Esophagus muscularis mucosa (tissue), 4 donors: ENCODE measurements around the gene FMN2. TPM values are rescaled to one million over a fixed set of nuclear protein-coding genes. Genes with fewer than 3 reads are reported as not detected.

Experiments
- DNase-seq: peaks from one replicate; pipeline ENCODE4 v3.0.0-alpha.2; 2017; ENCODE audit errors: extremely low spot score
- H3K27ac ChIP-seq, 4 donors: fragments of 200-600 bp; sonication (generic); replicated peaks in 1 of 4; 1 replicate in 3 of 4; 2 replicates in 1 of 4; pipeline ENCODE4 v1.5.1; 2016 to 2019; ENCODE audit warnings: mild to moderate bottlenecking in 1 of 4
- H3K27me3 ChIP-seq, 4 donors: fragments of 200-600 bp; sonication (generic); one replicate each; pipeline versions ENCODE4 v1.5.1 to v1.6.0; 2016 to 2019
- H3K36me3 ChIP-seq, 4 donors: fragments of 200-600 bp; sonication (generic); one replicate each; pipeline ENCODE4 v1.5.1; 2016 to 2019
- H3K4me1 ChIP-seq, 4 donors: fragments of 200-600 bp; sonication (generic); one replicate each; pipeline ENCODE4 v1.5.1; 2016 to 2019
- H3K4me3 ChIP-seq, 4 donors: fragments of 200-600 bp; sonication (generic); 1 replicate in 2 of 4; 2 replicates in 2 of 4; pipeline ENCODE4 v1.5.1; 2016 to 2019; ENCODE audit warnings: mild to moderate bottlenecking in 4 of 4, moderate library complexity in 1 of 4
- H3K9me3 ChIP-seq, 4 donors: fragments of 200-600 bp; sonication (generic); 1 replicate in 3 of 4; 2 replicates in 1 of 4; pipeline ENCODE4 v1.5.1; 2016 to 2019
- EP300 ChIP-seq: sonication (generic); formaldehyde crosslinking; IDR thresholded peaks from one replicate; pipeline ENCODE4 v1.6.1; 2017; ENCODE audit warnings: antibody characterized with exemption
- POLR2A ChIP-seq: fragments of 450-650 bp; IDR thresholded peaks from one replicate; pipeline ENCODE4 v1.6.1; 2017; ENCODE audit warnings: antibody characterized with exemption, moderate library complexity, mild to moderate bottlenecking, low read depth
- POLR2AphosphoS5 ChIP-seq, 2 donors: sonication (generic); formaldehyde crosslinking; IDR thresholded peaks; one replicate each; pipeline ENCODE4 v1.6.1; 2017; ENCODE audit warnings: antibody characterized with exemption in 2 of 2
- WGBS: methylation state at CpG from one replicate; pipeline ENCODE4 v1.1.5; 2018; 5-methylcytosine and 5-hydroxymethylcytosine counted together
- intact Hi-C: fragments of 100-400 bp; cut with DNase I; formaldehyde crosslinking; loops from one replicate; pipeline ENCODE4 v1.15.1; 2023
- total RNA-seq, 4 donors: library from RNA; depleted of rRNA; stranded (reverse); fragments of >200 nt; gene quantifications; one replicate each; pipeline versions ENCODE4 v1.1.0 to v1.2.1, GENCODE V29; 2016
- TF ChIP-seq, protein P1 (sequence below), 3 experiments: fragments of 200-600 bp in 2 of 3; fragments of 450-650 bp in 1 of 3; sonication (generic) in 2 of 3; IDR thresholded peaks; one replicate each; pipeline ENCODE4 v1.5.1; 2017 to 2019; ENCODE audit warnings: antibody characterized with exemption in 3 of 3, mild to moderate bottlenecking in 2 of 3, moderate library complexity in 1 of 3

The FMN2 gene
- total RNA-seq, 4 donors from 2014 or later: 0.32 to 2.5 (median 1.4) TPM

DNA sequence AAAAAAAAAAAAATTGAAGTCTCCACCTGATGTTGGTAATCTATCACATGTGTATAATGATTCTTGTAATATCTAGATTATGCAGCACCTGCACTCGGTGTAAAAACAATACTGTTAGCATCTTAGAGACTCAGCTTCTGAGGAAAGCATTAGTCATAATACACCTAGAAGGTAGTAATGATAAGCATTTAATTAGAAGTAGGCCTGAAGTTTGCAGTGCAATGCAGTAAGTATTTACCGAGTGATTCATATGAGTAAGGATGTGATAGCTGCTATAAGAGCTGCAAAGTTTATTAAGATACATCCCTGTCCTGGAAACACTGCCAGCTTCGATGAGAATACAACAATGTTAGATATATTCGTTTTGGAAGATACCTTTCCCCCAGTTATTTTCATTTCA is 323.8 kb downstream of the FMN2 start:
- intact Hi-C loops: no loop called here
- TF ChIP-seq EP300 (no peak), POLR2AphosphoS5 (IDR thresholded peaks at IDR 0.05) (no peak), POLR2A (no peak)
- TF ChIP-seq, protein P1, sequence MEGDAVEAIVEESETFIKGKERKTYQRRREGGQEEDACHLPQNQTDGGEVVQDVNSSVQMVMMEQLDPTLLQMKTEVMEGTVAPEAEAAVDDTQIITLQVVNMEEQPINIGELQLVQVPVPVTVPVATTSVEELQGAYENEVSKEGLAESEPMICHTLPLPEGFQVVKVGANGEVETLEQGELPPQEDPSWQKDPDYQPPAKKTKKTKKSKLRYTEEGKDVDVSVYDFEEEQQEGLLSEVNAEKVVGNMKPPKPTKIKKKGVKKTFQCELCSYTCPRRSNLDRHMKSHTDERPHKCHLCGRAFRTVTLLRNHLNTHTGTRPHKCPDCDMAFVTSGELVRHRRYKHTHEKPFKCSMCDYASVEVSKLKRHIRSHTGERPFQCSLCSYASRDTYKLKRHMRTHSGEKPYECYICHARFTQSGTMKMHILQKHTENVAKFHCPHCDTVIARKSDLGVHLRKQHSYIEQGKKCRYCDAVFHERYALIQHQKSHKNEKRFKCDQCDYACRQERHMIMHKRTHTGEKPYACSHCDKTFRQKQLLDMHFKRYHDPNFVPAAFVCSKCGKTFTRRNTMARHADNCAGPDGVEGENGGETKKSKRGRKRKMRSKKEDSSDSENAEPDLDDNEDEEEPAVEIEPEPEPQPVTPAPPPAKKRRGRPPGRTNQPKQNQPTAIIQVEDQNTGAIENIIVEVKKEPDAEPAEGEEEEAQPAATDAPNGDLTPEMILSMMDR (IDR thresholded peaks at IDR 0.05): no peak
- 54% methylated on average over 4 of the region's 4 CpGs for WGBS

GRCh38 chr1:240417317-240417716 is 325.6 kb downstream of the FMN2 start:
- Histone ChIP-seq H3K27me3 (no peaks in the 10 kb centered on the region), H3K36me3 (no peaks in the 10 kb centered on the region), H3K4me1 (no peaks in the 10 kb centered on the region), H3K27ac (no peak overlapping the region), H3K4me3 (no peak overlapping the region), H3K9me3 (no peaks in the 10 kb centered on the region)
- DNase-seq: no peak
- WGBS: 66% methylated on average over 2 of the region's 2 CpGs
- intact Hi-C loops: no loop called here
- TF ChIP-seq, protein P1 (IDR thresholded peaks at IDR 0.05): no peak
- TF ChIP-seq EP300: no peak
- no peak for TF ChIP-seq POLR2AphosphoS5 (IDR thresholded peaks at IDR 0.05)
- TF ChIP-seq POLR2A: no peak

More for the DNA sequence above, 323.8 kb downstream of the FMN2 start:
- DNase-seq: no peak
- Histone ChIP-seq H3K36me3 (no peaks in the 10 kb centered on the region), H3K27ac (no peak overlapping the region), H3K27me3 (no peaks in the 10 kb centered on the region), H3K4me1 (no peaks in the 10 kb centered on the region), H3K4me3 (no peak overlapping the region), H3K9me3 (no peaks in the 10 kb centered on the region)

GRCh38 chr1:240420766-240421165 is 329.1 kb downstream of the FMN2 start:
- TF ChIP-seq POLR2A: no peak
- H3K4me3 ChIP-seq: no peak overlapping the region

GRCh38 chr1:240423246-240423924 is 331.7 kb downstream of the FMN2 start:
- Histone ChIP-seq H3K4me1 (no peaks in the 10 kb centered on the region), H3K36me3 (no peaks in the 10 kb centered on the region), H3K9me3 (no peaks in the 10 kb centered on the region), H3K27me3 (no peaks in the 10 kb centered on the region), H3K27ac (no peak overlapping the region), H3K4me3 (no peak overlapping the region)
- WGBS: 69% methylated on average over 6 of the region's 6 CpGs
- intact Hi-C loops: no loop called here
- TF ChIP-seq POLR2A (no peak), POLR2AphosphoS5 (IDR thresholded peaks at IDR 0.05) (no peak), EP300 (no peak)
- no peak for DNase-seq

More at GRCh38 chr1:240420766-240421165, 329.1 kb downstream of the FMN2 start:
- no peaks in the 10 kb centered on the region for H3K4me1 ChIP-seq
- intact Hi-C loops: no loop called here
- no peaks in the 10 kb centered on the region for H3K9me3 ChIP-seq
- no peaks in the 10 kb centered on the region for H3K27me3 ChIP-seq
- no peak for DNase-seq
- 80% methylated on average over 5 of the region's 5 CpGs for WGBS
- no peaks in the 10 kb centered on the region for H3K36me3 ChIP-seq
- H3K27ac ChIP-seq: no peak overlapping the region

GRCh38 chr1:240424740-240425464 is 333.2 kb downstream of the FMN2 start:
- DNase-seq: no peak
- intact Hi-C loops: no loop called here

More at GRCh38 chr1:240424740-240425464, 333.2 kb downstream of the FMN2 start:
- no peak overlapping the region for H3K4me3 ChIP-seq
- WGBS: 75% methylated on average over 7 of the region's 7 CpGs
- TF ChIP-seq POLR2AphosphoS5 (IDR thresholded peaks at IDR 0.05) (no peak), POLR2A (no peak)
- TF ChIP-seq, protein P1 (IDR thresholded peaks at IDR 0.05): no peak
- no peak overlapping the region for H3K27ac ChIP-seq
- no peaks in the 10 kb centered on the region for H3K36me3 ChIP-seq
- H3K9me3 ChIP-seq: no peaks in the 10 kb centered on the region
- no peaks in the 10 kb centered on the region for H3K4me1 ChIP-seq
- no peaks in the 10 kb centered on the region for H3K27me3 ChIP-seq
